ENCODE results near the gene JDP2.
"Not testable (repeated sequence)": the region's sequence is repeated elsewhere in the genome, so short reads cannot be mapped to it uniquely, and the experiment has no call there.

Gene JDP2

DNA sequence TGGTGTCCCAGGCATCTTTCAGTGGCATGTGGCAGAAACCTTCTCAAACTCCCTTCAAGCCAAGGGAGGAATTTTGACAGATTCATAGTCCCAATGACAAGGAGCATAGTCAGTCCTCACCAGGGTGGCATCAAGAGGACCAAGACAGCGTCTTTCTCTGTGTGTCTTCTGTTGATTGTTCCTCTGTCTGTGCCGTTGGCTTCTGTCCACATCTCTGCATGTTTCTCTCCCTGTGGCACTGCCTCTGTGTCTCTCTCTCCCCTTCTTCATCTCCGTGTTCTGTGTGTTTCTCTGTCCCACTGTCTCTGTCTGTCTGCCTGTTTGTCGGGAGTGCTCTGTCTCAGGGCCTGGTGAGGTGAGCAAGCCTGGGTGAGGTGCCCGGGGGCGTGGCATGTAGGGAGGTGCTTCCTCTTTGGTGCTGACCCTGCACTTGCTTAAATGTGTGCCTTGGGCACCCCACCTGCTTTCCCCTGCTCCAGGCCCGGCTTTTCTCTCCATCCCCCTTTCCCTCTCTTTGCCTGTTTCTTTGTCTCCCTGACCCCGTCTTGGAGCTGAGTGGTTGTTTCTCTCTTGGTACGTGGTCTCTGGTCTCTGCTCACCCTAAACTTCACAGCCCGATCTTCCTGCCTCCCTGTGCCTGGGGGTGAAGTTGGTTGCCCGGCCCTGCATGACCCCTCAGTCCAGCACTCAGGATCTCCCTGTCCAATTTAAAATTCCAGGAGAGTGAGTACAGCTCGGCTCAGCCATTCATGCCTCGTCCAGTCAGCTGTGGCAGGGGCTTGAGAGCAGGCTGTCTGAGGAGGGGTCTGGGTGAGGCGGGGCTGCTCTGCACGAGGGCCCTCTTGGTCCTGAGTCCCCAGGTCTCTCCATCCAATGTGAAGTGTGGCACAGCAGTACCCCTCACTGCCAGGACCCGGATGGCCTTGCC, 28.5 kb downstream of the JDP2 start:
- DNase-seq (ENCODE audit: low spot score) = no peak

DNA sequence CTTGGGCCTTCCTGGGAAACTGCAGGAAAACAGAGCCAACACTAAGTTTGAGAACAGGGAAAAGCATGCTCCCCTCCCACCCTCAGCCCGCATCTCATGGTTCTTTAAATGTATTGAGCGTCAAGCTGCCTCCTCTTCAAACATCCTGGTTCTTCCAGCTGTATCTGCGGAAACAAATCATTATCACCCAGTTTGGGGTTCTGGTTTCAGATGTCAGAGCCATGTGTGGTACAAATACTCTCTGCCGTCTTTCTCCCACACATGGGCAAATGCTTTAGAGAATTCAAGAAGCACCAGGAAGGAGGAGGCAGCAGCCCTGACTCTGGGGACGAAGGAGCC, 29.1 kb downstream of the JDP2 start:
- no peak for DNase-seq (ENCODE audit: low spot score)

DNA sequence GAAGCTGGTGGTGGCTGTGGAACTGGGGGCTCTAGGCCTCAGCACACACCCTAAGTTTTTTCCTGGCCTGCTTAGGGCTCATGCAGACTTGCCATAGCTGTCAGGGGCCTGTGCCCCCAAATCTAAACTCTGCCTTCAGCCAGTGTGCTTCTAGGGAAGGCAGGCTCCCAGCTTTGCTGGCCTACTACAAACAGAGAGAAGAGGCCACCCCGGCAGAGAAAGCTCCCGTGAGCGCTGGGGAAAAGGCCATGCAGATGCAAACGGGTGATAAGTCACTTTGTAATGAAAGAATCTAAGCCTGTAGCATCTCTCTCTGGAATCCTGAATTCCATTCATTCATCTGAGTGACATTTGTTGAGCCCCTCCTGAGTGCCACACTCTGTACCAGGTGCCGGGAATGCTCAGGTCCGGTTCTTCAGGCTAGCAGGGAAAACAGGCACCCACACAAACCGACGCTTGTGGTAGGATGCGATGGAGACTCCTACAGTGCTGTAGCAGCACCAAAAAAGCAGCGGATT, 29.9 kb downstream of the JDP2 start:
- no peak for DNase-seq (ENCODE audit: low spot score)

DNA sequence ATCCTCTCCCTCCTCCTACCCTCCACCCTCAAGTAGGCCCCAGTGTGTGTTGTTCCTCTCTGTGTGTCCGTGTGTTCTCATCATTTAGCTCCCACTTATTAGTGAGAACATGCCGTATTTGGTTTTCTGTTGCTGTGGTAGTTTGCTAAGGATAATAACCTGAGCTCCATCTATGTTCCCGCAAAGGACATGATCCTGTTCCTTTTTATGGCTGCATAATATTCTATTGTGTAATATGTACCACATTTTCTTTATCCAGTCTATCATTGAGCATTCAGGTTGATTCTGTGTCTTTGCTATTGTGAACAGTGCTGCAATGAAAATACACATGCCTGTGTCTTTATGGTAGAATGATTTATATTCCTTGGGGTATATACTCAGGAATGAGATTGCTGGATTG, 30.5 kb downstream of the JDP2 start:
- no peak for DNase-seq (ENCODE audit: low spot score)

DNA sequence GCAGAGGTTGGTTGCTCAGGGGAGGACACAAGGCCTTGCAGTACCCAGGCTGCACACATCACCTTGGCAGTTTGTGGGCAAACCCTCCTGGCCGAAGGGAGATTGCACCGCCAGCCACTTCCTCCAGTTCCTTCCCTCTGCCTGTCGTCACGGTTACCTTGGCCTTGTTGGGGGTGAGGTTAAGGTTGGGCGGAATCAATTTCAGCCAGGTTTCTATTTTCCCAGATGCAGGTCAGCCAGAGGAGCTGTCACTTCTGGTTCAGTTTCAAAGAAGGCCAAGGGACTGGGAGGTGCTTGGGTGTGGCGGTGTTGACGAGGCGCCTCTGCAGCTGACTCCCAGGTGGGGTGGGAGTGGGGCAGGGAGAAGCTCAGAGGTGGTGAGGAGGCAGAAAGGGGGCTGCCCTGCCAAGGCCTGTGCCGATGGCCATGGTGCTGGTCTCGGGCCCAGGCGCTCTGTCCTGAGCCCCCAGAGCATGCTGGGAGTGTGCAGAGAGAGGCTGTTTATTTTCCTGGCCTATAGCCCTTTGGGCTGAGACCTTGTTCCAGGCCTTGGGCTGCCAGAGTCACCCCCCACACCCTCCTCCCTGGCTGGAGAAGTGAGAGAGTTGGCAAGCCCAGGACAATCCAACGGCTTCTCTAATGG, 31.4 kb downstream of the JDP2 start:
- DNase-seq (ENCODE audit: low spot score) = no peak

DNA sequence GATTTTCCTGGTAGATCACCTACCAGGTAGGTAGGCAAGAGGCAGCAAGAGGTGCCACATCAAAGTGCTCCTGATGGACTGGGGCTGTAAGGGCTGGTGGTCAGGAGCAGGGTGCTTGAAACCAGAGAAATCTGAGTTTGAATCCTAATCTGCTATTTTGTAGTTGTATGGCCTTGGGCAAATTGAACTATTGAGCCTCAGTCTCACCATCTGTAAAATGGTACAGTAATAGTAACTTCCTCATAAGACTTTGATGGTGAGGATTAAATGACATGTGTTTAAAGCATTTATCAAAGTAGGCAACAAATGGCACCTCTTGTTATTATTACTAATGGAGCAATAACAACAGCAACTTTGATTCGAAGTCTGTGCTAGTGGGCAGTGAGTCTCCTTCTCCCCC, 32.0 kb downstream of the JDP2 start:
- no peak for DNase-seq (ENCODE audit: low spot score)

DNA sequence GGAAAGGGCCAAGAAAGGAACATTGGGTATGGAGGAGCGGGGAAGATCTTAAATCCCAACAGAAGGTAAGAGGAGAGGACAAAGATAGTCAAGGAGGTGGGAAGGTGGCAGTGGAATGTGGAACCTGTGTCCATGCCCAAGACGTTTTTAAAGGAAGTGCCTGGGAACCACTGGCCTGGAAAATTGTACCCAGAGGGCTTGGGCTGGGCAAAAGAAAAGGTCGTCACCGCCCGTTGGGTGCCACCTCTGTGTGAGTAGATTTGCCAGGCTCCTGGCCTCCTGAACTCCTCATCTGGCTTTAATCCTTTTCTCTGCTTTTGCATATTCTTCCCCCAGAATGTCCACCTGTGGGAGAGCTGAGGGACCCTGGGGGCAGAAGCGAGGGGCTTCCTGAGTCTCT, 32.6 kb downstream of the JDP2 start:
- DNase-seq (ENCODE audit: low spot score) = no peak

DNA sequence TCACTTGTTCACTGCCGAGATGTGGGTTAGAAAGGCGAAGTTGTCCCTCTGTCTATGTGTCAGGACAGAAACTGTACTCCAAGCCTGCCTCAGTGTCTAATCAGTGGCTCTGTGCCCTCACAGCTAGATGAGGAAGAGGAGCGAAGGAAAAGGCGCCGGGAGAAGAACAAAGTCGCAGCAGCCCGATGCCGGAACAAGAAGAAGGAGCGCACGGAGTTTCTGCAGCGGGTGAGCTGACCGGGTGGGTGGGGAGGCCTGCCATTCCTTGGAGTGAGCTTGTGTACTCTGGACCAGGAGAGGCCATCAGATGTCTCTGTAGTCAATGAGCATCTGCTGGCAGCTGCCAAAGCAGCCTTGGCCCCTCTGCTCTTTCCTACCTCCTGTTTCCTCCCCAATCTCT, 33.5 kb downstream of the JDP2 start:
- DNase-seq (ENCODE audit: low spot score) = no peak

DNA sequence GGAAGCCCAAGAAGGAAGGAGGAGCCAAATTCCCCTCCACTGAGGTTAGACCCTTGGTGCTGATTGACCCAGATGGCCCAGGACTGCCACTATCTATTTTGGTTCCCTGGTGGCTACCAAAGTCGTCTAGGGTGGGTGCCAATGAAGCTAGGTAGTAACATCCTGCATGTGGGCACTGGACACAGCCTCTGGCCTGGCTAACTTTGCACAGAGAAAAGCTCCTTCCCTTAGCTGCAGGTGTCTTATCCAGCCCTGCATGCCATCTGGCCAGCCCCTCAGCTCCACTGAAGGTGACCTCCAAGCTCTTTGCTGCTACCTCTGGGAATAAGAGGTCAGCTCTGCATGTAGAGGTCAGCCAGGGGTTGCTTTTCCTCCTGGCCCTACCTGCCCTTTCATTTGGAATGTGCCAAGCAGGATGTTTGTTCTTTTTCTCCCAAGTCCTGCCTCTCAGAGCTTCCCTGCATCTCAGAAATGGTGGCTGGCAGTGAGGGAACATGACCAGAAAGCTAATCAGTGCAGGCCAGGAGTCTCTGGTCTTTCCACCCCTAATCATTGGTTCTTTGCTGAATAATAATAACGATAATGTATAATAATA, 34.0 kb downstream of the JDP2 start:
- no peak for DNase-seq (ENCODE audit: low spot score)

DNA sequence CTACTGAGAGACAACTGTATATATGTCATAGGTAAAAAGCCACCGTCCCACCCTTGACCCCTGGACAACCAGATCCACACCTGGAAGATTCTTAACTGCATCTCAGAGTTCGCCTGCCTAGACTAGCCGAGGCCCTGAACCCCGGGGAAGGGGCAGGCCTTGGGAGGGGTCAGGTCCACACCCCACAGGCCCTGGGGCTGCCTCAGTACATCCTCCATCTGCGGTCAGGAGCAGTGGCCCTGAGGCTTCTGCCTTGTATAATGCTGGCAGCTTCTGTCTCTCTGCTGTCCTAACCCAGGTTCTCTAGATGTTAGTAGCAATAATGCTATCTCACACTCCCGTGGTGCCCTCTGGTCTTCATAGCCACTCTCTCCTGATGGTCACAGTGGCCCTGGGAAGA, 36.8 kb downstream of the JDP2 start:
- no peak for DNase-seq (ENCODE audit: low spot score)

DNA sequence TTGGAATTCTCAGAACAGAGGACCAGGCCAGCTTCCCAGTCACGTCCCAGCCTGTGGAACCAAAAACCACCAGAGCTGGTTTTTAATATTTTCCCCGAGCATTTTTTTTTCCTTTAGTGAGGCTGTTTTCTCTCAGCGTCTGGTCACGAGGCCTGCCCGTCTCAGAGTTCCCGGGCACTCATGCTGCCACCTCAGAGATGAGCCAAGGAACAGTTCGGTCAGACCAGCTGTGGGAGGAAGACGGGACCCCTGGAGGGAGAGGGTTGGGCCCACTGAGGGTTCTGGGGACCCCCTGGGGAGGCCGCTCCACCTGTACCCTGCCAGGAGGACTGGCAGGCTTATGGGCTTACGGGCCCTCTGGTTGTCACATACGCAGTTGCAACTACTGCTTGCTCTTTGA, 39.9 kb downstream of the JDP2 start:
- DNase-seq (ENCODE audit: low spot score) = no peak

DNA sequence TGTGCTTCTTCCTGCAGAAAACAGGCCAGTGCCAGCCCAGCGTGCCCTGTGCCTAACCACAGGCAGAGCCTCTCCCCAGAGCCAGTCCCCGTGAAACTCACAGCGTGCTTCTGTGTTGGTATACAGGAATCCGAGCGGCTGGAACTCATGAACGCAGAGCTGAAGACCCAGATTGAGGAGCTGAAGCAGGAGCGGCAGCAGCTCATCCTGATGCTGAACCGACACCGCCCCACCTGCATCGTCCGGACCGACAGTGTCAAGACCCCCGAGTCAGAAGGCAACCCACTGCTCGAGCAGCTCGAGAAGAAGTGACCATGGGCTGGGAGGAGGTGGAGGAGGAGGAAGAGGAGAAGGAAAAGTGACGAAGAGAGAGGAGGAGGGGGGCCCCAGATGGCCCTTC, 41.3 kb downstream of the JDP2 start:
- no peak for DNase-seq (ENCODE audit: low spot score)

DNA sequence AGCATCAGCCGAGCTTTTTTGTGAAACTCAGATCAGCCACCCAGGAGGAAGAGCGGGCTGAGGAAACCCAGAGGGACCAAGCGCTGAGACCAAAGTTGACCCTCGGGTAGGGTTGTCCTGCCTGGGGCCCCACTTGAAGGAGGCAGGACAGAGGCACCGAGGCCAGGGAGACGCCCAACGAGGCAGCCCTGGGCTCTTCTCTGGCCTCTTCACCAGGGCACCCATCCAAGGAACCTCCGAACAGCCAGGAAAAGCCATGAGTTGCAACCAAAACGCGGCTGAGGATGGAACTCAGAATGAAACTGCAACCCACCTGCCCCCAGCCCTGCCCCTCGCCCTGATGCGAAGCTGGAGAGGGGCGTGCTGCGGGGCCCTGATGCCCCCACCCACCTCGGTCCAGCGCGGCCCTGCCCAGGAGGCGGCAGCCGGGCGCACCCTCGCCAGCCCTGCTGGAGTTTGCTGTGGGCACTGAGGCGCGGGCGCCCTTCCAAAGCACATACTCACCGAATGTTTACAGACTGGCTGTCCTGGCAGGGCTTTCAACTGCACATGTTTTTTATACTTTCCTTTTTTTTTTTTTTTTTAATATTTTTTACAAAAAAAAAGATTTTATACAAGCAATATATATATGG, 41.9 kb downstream of the JDP2 start:
- DNase-seq (ENCODE audit: low spot score) = no peak

DNA sequence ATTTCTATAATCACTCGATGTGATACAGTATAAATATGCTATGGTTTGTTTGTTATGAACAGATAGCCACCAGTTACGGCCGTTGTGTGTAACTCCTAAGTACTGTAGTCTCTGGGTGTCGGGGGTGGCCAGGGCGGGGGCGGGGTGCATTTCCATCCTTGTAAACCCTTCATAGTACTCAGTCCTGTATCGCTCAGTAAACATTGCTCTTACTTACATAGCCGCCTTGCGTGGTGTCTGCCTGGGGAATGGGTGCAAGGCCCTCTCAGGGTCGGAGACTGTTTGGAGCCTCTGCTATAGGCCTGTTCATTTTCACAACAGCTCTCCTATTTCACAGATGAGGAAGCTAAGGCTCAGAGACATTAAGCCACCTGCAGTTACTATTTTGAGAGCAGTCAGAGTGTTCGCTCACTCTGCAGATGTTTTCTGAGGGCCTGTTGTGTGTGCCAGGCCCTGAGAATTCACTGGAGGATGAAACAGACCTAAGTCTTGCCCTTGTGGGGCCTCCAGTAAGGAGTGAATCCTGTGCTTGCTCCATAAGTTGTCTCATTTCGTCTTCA, 42.5 kb downstream of the JDP2 start:
- no peak for DNase-seq (ENCODE audit: low spot score)

DNA sequence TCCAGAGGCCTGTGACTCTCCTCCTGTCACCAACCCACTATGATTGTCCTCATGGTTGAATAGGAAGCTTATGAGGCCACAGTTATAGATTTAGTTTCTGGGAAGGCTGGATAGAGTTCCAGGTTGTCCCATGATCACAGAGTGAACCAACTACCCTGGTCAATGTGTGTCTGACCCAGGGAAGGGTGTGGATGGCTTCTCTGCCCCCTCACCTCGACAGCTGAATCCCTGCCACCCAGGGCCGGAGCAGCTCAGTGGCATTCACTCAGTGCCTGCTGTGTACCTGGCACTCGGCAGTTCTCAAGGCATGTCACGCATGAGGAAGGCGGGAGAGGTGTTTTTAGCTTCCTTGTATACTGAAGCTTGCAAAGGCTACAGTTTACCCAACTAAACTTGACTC, 43.2 kb downstream of the JDP2 start:
- DNase-seq (ENCODE audit: low spot score) = no peak

DNA sequence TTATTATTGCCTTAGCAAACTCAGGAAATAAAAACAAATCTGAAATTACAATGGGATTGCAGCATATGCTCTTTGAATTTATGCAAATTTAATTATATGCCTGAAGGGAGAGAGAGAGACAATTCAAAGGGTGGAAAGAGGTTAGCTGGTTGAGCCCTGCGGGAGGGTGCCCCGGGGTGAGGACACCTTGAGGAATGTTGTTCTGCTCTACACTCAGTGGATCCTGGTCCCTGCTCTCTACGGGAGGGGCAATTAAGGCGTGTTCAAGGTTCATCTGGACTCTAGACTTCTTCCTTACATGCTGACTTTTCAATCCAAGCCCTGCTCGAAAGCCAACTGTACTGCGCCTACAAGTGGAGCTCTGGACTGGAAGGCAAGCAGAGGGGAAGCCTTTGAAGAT, 46.3 kb downstream of the JDP2 start:
- DNase-seq (ENCODE audit: low spot score) = not testable (repeated sequence)

DNA sequence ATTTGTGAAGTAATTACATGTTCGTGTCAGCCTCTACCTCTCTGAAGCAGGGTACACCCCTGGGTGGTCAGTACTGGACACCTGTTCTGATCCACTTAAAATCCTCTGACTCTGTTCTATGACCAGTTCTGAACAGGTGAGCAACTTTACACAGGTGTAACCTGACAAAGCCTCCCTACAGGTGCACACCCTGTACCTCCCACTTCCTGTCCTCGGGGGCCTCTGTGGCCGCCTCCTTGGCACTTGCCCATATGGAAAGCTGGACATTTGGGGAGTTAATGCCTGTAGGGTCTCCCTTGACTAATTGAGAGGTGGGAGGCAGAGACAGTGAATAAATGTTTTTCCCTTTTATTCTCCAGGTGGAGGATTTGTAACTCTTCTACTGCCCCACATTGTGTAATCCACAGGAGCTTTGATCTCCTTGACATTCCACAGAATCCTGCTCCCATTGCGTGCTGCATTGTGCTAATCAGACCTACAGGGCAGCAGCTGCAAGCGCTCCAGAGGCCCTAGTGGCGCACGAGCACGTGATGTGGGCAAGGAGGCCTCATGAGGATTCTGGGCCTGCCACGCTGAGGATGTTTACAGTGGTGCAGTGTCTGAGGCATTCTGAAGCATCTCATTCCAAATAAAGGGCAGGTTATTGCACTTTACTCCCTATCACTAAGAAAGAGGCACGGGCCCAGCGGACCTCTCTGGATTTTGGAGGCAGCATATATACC, 48.6 kb downstream of the JDP2 start:
- DNase-seq (ENCODE audit: low spot score) = peak; percentile 50

DNA sequence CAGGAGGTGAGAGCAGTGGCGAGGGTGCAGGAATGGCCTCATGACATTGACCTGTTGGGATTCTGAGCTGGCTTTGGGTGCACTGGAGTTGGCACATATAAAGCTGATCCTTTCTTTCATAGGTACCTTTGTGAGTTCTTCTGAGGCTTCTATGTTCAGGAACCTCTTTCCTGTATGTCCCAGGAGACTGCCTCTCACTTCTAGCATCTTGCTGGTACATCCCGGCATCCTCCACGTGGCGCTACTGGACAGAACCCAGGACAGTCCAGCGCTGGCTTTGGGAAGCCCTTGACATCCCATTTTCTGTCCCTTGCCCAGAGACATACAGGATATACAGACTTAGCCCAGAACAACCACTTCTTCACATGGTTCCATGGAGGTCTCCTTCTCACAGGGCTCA, 50.1 kb downstream of the JDP2 start:
- DNase-seq (ENCODE audit: low spot score) = no peak

DNA sequence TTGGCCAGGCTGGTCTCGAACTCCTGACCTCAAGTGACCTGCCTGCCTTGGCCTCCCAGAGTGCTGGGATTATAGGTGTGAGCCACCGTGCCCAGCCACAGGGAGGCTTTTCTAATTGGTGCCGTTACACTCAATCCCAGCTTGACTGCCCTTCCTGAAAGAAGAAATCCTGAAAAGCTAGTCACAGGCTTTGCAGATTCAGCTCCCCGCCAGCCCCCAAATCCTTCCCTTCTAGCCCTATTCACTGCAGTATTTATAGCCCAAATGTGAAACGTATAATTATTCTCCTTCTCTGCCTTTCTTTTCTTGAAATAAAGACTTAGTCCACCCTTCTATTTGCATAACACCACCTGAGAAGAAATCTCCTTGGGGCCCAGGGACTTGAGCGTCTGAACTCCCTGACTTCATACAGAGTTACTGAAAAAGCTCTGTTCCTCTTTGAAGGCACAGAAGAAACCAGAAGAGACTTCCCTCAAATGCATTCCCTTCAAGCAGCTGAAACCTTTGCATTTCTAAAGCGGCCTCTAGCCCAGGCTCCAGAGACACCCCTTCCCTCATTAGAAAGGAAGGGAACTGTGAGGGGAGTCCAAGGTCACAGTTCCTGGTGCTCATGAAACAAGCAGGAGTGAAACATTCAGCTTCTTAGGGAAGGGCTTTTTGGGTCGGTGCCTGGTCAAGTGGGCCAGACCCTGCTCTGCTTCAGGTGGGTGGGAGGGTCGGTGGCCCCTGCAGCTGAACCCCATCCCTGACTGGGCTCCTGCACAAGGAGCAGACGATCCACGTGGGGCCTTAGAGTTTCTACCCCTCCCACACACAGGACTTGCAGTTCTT, 52.2 kb downstream of the JDP2 start:
- no peak for DNase-seq (ENCODE audit: low spot score)

DNA sequence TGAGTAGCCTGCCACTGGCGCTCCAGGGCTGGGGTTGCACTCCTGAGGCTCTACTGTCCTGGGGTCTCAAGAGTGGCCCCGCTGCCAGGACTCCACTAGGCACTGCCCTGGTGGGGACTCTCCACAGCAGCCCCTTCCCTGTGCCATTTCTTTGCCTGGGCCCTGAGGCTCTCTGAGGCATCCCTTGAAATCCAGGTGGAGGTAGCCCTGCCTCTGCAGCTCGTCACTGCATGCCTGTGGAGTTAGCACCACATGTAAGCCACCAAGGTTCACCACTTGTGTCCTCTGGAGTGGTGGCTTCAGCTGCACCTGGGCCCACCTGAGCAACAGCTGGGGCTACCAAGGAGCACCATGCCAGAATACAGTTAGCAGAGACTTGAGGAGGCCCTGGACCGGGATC, 54.5 kb downstream of the JDP2 start:
- no peak for DNase-seq (ENCODE audit: low spot score)

Data from SK-N-DZ (cell line).